OCI-LY1 (cell line): ENCODE results near the gene ACACA.

ENCODE experiments used
- EZH2 ChIP-seq: fragments of 200-600 bp; sonication (generic), shearing (Covaris generic); IDR thresholded peaks from 2 replicates; pipeline ENCODE4 v1.8.0; 2017; ENCODE audit warnings: borderline replicate concordance, mixed run types, mild to moderate bottlenecking, antibody characterized with exemption, low read length, moderate library complexity, mixed read lengths
- TF ChIP-seq, protein P1 (sequence below): fragments of 200-600 bp; sonication (generic), shearing (Covaris generic); IDR thresholded peaks from 2 replicates; pipeline ENCODE4 v1.5.1; 2017; ENCODE audit warnings: mild to moderate bottlenecking, antibody characterized with exemption, low read length, moderate library complexity, mixed read lengths

DNA sequence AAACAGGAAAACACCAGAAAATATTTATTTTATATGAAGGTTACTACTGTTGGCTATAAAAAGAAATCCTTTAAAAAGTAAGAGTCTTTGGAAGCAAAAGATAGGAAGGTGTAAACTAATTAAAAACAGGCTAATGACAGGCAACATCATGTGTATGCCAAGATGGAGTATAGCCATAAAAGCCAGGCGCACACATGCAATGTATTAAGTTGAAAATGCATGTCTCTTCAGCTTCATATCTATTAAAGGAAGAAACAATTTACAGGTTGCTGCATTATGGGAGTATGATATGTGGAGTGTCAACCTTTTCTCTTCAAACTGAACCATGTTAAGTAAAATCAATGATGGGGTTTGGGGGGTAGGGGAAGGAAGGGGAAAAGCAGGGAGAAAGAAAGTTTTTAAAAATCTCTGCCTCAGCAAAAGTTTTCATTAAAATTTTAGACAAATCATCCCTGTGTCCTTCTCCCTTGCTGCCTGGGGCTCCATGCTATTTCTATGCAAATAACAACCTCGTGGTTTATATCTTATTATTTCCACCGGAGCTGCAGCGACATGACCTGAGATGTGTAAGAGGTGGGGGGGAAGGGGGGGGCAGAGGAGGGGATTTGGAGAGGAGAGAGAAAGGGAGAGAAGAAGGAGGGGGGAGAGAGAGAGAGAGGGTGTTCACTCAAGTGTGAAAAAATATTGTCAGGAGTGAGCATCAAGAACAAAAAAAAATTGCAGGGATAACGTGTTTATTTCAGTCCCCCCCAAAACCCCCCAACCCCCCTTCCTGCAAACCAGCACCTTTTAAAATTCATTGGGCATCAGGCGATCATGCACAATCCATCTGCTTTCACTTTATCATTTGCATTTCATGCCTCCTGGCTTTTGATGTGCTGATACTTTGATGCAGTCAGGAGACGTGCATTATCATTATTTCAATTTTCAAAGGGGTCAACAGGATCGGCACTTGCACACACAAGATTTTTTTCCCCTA is 260.3 kb downstream of the ACACA start:
- TF ChIP-seq, protein P1, sequence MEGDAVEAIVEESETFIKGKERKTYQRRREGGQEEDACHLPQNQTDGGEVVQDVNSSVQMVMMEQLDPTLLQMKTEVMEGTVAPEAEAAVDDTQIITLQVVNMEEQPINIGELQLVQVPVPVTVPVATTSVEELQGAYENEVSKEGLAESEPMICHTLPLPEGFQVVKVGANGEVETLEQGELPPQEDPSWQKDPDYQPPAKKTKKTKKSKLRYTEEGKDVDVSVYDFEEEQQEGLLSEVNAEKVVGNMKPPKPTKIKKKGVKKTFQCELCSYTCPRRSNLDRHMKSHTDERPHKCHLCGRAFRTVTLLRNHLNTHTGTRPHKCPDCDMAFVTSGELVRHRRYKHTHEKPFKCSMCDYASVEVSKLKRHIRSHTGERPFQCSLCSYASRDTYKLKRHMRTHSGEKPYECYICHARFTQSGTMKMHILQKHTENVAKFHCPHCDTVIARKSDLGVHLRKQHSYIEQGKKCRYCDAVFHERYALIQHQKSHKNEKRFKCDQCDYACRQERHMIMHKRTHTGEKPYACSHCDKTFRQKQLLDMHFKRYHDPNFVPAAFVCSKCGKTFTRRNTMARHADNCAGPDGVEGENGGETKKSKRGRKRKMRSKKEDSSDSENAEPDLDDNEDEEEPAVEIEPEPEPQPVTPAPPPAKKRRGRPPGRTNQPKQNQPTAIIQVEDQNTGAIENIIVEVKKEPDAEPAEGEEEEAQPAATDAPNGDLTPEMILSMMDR = no peak
- no peak for TF ChIP-seq EZH2
